K562 (cell line): ENCODE results near the gene CLHC1. TPM values are rescaled to one million over a fixed set of nuclear protein-coding genes. Genes with fewer than 3 reads are reported as not detected.

Source experiments
- FOXP1 ChIP-seq: sonication (generic); formaldehyde crosslinking; IDR thresholded peaks from 2 replicates; pipeline ENCODE4 v1.8.0; 2022; ENCODE audit warnings: mild to moderate bottlenecking, missing genetic modification reagents
- NELFE ChIP-seq: IDR thresholded peaks from 2 replicates; pipeline ENCODE4 v1.6.1; 2011; ENCODE audit warnings: mild to moderate bottlenecking; ENCODE audit not compliant: insufficient read depth, insufficient read length
- NR2C2 ChIP-seq, 2 experiments: fragments of 200-800 bp in 1 of 2; sonication (Bioruptor generic) in 1 of 2; sonication (generic) in 1 of 2; formaldehyde crosslinking in 1 of 2; IDR thresholded peaks; 2 replicates each; pipeline versions ENCODE4 v1.6.1 to v1.8.0; 2016 to 2022; ENCODE audit warnings: mild to moderate bottlenecking in 1 of 2, missing compliant biosample characterization in 1 of 2, missing genetic modification characterization in 1 of 2, missing genetic modification reagents in 1 of 2
- PML ChIP-seq: IDR thresholded peaks from 2 replicates; pipeline ENCODE4 v1.6.1; 2012; ENCODE audit warnings: low read length, inconsistent platforms
- POLR2H ChIP-seq: IDR thresholded peaks from 2 replicates; pipeline ENCODE4 v1.6.1; 2016; ENCODE audit warnings: missing genetic modification characterization, low read depth, mild to moderate bottlenecking, control low read depth, missing compliant biosample characterization, moderate library complexity
- RBM22 ChIP-seq: fragments of 200-400 bp; formaldehyde crosslinking; IDR thresholded peaks from 2 replicates; pipeline ENCODE4 v1.6.1; 2018; ENCODE audit warnings: low read length, low read depth; ENCODE audit not compliant: poor library complexity, severe bottlenecking
- TAF7 ChIP-seq: fragments of 450-650 bp; IDR thresholded peaks from 2 replicates; pipeline ENCODE4 v1.6.1; 2016; ENCODE audit warnings: missing genetic modification characterization, missing compliant biosample characterization
- TFAM ChIP-seq: fragments of 250-450 bp; sonication (Bioruptor Pico); conservative IDR thresholded peaks from 2 replicates; pipeline ENCODE4 v1.5.0; 2021; ENCODE audit warnings: mild to moderate bottlenecking, moderate library complexity
- YY1 ChIP-seq, 3 experiments: IDR thresholded peaks; 2 replicates each; pipeline ENCODE4 v1.6.1; 2011; ENCODE audit warnings: low read length in 2 of 3, mild to moderate bottlenecking in 2 of 3, moderate library complexity in 2 of 3, borderline replicate concordance in 1 of 3, control low read depth in 1 of 3, low read depth in 1 of 3; ENCODE audit not compliant: insufficient read depth in 3 of 3, insufficient replicate concordance in 2 of 3, control insufficient read depth in 1 of 3, insufficient read length in 1 of 3; ENCODE audit errors: extremely low read depth in 1 of 3
- ZNF12 ChIP-seq: sonication (generic); formaldehyde crosslinking; IDR thresholded peaks from 2 replicates; pipeline ENCODE4 v1.4.0; 2020; ENCODE audit warnings: mild to moderate bottlenecking, missing genetic modification reagents
- ZNF224 ChIP-seq: sonication (generic); formaldehyde crosslinking; IDR thresholded peaks from 2 replicates; pipeline ENCODE4 v1.8.0; 2022; ENCODE audit warnings: mild to moderate bottlenecking, missing genetic modification reagents
- polyA plus RNA-seq, 8 experiments: library from polyadenylated mRNA; depleted of rRNA in 4 of 8; stranded (reverse) in 5 of 8; unstranded in 3 of 8; fragments of >200 nt; fragmentation: Nextera tagmentation in 2 of 8; fragmentation: Illumina TruSeq in 1 of 8; extraction: Ambion mirVana in 2 of 8; extraction: Trizol in 1 of 8; gene quantifications; 2 replicates each; pipeline versions ENCODE4 v1.2.1 to v1.2.3, GENCODE V29; 2011 to 2014; ENCODE audit warnings: inconsistent platforms in 1 of 8, missing spikeins in 1 of 8
- total RNA-seq, 7 experiments: library from RNA; depleted of rRNA in 6 of 7; stranded (reverse); fragments of >200 nt in 6 of 7; fragmentation: Illumina TruSeq in 2 of 7; extraction: Trizol in 2 of 7; gene quantifications; 2 replicates each; pipeline versions ENCODE4 v1.2.1 to v1.2.3, GENCODE V29; 2011 to 2021; ENCODE audit warnings: low replicate concordance in 1 of 7
- TF ChIP-seq, protein P1 (sequence below), 2 experiments: fragments of 150-350 bp in 1 of 2; IDR thresholded peaks; 2 replicates each; pipeline ENCODE4 v1.6.1; 2012 to 2016; ENCODE audit warnings: low read depth in 2 of 2, low read length in 2 of 2, mild to moderate bottlenecking in 1 of 2, moderate library complexity in 1 of 2
- TF ChIP-seq, protein P2 (sequence below), 2 experiments: fragments of 450-650 bp; conservative IDR thresholded peaks; 2 replicates each; pipeline ENCODE4 v1.6.1; 2017; ENCODE audit warnings: mild to moderate bottlenecking in 2 of 2, moderate library complexity in 2 of 2
- TF ChIP-seq, protein P3 (sequence below): fragments of 250-450 bp; sonication (Bioruptor Pico); IDR thresholded peaks from 2 replicates; pipeline ENCODE4 v1.9.0; 2021; ENCODE audit warnings: mild to moderate bottlenecking
- TF ChIP-seq, protein P4 (sequence below): sonication (generic); IDR thresholded peaks from 2 replicates; pipeline ENCODE4 v1.6.1; 2016
- TF ChIP-seq, protein P5 (sequence below): IDR thresholded peaks from 3 replicates; pipeline ENCODE4 v1.6.1; 2011; ENCODE audit warnings: borderline replicate concordance, mild to moderate bottlenecking; ENCODE audit not compliant: insufficient read length, insufficient read depth

CLHC1 gene
- total and polyA plus RNA-seq, 9 of the 15 experiments (the other 6 are each of a cell fraction or from before 2014, with no cell fraction given) = 3.7 to 14.3 (median 8.6) TPM

DNA sequence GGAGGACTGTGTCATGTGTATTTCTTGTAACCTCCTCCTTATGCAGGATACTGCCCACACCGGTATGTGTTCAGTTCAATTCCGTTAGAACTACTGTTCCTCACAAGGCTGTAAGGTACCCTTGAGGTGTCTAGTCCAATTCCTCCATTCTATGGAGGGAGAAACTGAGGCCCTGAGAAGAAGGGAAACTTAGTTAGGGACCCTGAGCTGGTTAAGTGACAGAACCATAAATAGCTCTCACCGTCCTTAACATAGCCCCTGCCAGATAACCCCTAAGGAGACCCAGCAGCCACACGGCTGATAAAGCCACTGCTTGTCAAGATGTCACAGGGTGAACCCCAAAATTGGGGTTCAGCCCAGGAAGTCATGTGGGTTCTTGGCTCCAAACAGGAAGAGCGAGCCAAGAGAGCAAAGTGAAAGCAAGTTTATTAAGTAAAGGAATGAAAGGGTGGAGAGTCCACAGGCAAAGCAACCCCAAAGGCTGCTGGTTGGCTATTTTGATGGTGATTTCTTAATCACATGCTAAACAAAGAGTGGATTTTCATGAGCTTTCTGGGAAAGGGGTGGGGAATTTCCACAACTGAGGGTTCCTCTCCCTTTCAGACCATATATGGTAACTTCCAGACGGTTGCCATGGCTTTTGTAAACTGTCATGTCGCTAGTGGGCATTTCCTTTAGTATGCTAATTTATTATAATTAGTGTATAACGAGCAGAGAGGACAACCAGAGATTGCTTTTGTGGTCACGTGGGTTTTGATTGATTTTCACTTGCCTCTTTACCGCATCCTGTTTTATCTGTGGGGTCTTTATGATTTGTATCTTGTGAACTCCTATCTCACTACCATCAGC lies 98.4 kb downstream of the CLHC1 start (continued):
- TF ChIP-seq, protein P1, sequence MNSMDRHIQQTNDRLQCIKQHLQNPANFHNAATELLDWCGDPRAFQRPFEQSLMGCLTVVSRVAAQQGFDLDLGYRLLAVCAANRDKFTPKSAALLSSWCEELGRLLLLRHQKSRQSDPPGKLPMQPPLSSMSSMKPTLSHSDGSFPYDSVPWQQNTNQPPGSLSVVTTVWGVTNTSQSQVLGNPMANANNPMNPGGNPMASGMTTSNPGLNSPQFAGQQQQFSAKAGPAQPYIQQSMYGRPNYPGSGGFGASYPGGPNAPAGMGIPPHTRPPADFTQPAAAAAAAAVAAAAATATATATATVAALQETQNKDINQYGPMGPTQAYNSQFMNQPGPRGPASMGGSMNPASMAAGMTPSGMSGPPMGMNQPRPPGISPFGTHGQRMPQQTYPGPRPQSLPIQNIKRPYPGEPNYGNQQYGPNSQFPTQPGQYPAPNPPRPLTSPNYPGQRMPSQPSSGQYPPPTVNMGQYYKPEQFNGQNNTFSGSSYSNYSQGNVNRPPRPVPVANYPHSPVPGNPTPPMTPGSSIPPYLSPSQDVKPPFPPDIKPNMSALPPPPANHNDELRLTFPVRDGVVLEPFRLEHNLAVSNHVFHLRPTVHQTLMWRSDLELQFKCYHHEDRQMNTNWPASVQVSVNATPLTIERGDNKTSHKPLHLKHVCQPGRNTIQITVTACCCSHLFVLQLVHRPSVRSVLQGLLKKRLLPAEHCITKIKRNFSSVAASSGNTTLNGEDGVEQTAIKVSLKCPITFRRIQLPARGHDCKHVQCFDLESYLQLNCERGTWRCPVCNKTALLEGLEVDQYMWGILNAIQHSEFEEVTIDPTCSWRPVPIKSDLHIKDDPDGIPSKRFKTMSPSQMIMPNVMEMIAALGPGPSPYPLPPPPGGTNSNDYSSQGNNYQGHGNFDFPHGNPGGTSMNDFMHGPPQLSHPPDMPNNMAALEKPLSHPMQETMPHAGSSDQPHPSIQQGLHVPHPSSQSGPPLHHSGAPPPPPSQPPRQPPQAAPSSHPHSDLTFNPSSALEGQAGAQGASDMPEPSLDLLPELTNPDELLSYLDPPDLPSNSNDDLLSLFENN (IDR thresholded peaks at IDR 0.05; ENCODE audit: low read depth in 2 of 2, low read length in 2 of 2) = no peak
- TF ChIP-seq ZNF12 (no peak), PML (peak; percentile 48; the same call in 1 of the 2 replicates), NELFE (no peak), RBM22 (no peak), TFAM (CRISPR knock-in tag) (no peak), TAF7 (tag) (no peak), YY1 (IDR thresholded peaks at IDR 0.05; ENCODE audit: borderline replicate concordance in 1 of 3, control insufficient read depth in 1 of 3, extremely low read depth in 1 of 3, insufficient read depth in 3 of 3, insufficient read length in 1 of 3, insufficient replicate concordance in 2 of 3, low read depth in 1 of 3, low read length in 2 of 3) (peak in 2 of 3 experiments; percentile 24 to 37), FOXP1 (CRISPR knock-in tag) (0 out of 2 replicates have a peak, but pooled peaks have one; percentile 49), ZNF224 (no peak), POLR2H (peak; percentile 57), NR2C2 (CRISPR knock-in tag; IDR thresholded peaks at IDR 0.05) (no peak), NR2C2 (tag; IDR thresholded peaks at IDR 0.05) (peak; percentile 87)
- TF ChIP-seq, protein P2, sequence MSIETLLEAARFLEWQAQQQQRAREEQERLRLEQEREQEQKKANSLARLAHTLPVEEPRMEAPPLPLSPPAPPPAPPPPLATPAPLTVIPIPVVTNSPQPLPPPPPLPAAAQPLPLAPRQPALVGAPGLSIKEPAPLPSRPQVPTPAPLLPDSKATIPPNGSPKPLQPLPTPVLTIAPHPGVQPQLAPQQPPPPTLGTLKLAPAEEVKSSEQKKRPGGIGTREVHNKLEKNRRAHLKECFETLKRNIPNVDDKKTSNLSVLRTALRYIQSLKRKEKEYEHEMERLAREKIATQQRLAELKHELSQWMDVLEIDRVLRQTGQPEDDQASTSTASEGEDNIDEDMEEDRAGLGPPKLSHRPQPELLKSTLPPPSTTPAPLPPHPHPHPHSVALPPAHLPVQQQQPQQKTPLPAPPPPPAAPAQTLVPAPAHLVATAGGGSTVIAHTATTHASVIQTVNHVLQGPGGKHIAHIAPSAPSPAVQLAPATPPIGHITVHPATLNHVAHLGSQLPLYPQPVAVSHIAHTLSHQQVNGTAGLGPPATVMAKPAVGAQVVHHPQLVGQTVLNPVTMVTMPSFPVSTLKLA (conservative IDR thresholded peaks at IDR 0.05) = peak in 1 of 2 experiments; percentile 39; a peak in 1 of 4 replicates
- TF ChIP-seq, protein P3, sequence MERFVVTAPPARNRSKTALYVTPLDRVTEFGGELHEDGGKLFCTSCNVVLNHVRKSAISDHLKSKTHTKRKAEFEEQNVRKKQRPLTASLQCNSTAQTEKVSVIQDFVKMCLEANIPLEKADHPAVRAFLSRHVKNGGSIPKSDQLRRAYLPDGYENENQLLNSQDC (CRISPR knock-in tag) = no peak
- TF ChIP-seq, protein P4, sequence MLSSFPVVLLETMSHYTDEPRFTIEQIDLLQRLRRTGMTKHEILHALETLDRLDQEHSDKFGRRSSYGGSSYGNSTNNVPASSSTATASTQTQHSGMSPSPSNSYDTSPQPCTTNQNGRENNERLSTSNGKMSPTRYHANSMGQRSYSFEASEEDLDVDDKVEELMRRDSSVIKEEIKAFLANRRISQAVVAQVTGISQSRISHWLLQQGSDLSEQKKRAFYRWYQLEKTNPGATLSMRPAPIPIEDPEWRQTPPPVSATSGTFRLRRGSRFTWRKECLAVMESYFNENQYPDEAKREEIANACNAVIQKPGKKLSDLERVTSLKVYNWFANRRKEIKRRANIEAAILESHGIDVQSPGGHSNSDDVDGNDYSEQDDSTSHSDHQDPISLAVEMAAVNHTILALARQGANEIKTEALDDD = no peak; the same call in none of the 2 replicates
- TF ChIP-seq, protein P5, sequence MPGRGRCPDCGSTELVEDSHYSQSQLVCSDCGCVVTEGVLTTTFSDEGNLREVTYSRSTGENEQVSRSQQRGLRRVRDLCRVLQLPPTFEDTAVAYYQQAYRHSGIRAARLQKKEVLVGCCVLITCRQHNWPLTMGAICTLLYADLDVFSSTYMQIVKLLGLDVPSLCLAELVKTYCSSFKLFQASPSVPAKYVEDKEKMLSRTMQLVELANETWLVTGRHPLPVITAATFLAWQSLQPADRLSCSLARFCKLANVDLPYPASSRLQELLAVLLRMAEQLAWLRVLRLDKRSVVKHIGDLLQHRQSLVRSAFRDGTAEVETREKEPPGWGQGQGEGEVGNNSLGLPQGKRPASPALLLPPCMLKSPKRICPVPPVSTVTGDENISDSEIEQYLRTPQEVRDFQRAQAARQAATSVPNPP = no peak
